Esophagus muscularis mucosa (tissue), 4 donors: Measurements from ENCODE around the gene BOC. TPM values are rescaled to one million over a fixed set of nuclear protein-coding genes. Genes with fewer than 3 reads are reported as not detected.

Experiments used
- DNase-seq: peaks from one replicate; pipeline ENCODE4 v3.0.0-alpha.2; 2017; ENCODE audit errors: extremely low spot score
- H3K27ac ChIP-seq, 4 donors: fragments of 200-600 bp; sonication (generic); replicated peaks in 1 of 4; 1 replicate in 3 of 4; 2 replicates in 1 of 4; pipeline ENCODE4 v1.5.1; 2016 to 2019; ENCODE audit warnings: mild to moderate bottlenecking in 1 of 4
- H3K27me3 ChIP-seq, 4 donors: fragments of 200-600 bp; sonication (generic); one replicate each; pipeline versions ENCODE4 v1.5.1 to v1.6.0; 2016 to 2019
- H3K36me3 ChIP-seq, 4 donors: fragments of 200-600 bp; sonication (generic); one replicate each; pipeline ENCODE4 v1.5.1; 2016 to 2019
- H3K4me1 ChIP-seq, 4 donors: fragments of 200-600 bp; sonication (generic); one replicate each; pipeline ENCODE4 v1.5.1; 2016 to 2019
- H3K4me3 ChIP-seq, 4 donors: fragments of 200-600 bp; sonication (generic); 1 replicate in 2 of 4; 2 replicates in 2 of 4; pipeline ENCODE4 v1.5.1; 2016 to 2019; ENCODE audit warnings: mild to moderate bottlenecking in 4 of 4, moderate library complexity in 1 of 4
- H3K9me3 ChIP-seq, 4 donors: fragments of 200-600 bp; sonication (generic); 1 replicate in 3 of 4; 2 replicates in 1 of 4; pipeline ENCODE4 v1.5.1; 2016 to 2019
- CTCF ChIP-seq, 3 experiments: fragments of 200-600 bp in 2 of 3; fragments of 450-650 bp in 1 of 3; sonication (generic) in 2 of 3; IDR thresholded peaks; one replicate each; pipeline ENCODE4 v1.5.1; 2017 to 2019; ENCODE audit warnings: antibody characterized with exemption in 3 of 3, mild to moderate bottlenecking in 2 of 3, moderate library complexity in 1 of 3
- EP300 ChIP-seq: sonication (generic); formaldehyde crosslinking; IDR thresholded peaks from one replicate; pipeline ENCODE4 v1.6.1; 2017; ENCODE audit warnings: antibody characterized with exemption
- POLR2A ChIP-seq: fragments of 450-650 bp; IDR thresholded peaks from one replicate; pipeline ENCODE4 v1.6.1; 2017; ENCODE audit warnings: antibody characterized with exemption, moderate library complexity, mild to moderate bottlenecking, low read depth
- POLR2AphosphoS5 ChIP-seq, 2 donors: sonication (generic); formaldehyde crosslinking; IDR thresholded peaks; one replicate each; pipeline ENCODE4 v1.6.1; 2017; ENCODE audit warnings: antibody characterized with exemption in 2 of 2
- WGBS: methylation state at CpG from one replicate; pipeline ENCODE4 v1.1.5; 2018; 5-methylcytosine and 5-hydroxymethylcytosine counted together
- intact Hi-C: fragments of 100-400 bp; cut with DNase I; formaldehyde crosslinking; loops from one replicate; pipeline ENCODE4 v1.15.1; 2023
- total RNA-seq, 4 donors: library from RNA; depleted of rRNA; stranded (reverse); fragments of >200 nt; gene quantifications; one replicate each; pipeline versions ENCODE4 v1.1.0 to v1.2.1, GENCODE V29; 2016

BOC gene
- total RNA-seq, 4 donors from 2014 or later = 87.2 to 119 (median 90.8) TPM

DNA sequence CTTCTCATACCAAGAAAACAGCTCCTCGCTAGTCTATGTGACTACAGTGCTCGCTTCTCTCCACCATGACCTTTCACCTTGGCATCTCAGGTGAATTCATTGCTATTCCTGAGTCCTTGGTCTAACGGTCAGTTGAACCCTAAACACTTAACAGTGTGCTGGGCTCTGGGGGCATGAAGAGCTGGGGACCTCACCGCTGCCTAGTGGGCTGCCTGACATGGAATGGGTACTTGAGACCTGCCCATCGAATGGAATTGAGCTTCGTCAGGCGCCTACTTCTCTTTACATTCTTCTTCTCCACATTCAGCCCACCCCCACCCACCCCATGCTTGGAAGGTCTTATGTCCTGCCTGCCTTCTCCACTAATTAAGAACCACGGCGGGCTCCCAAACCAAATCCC is 22.1 kb downstream of the BOC start:
- Histone ChIP-seq H3K9me3 (no peaks in the 10 kb centered on the region), H3K4me3 (no peak overlapping the region), H3K4me1 (peaks cover 14 to 79% (median 71%) of the 10 kb centered on the region in 4 donors), H3K36me3 (peaks cover 0 to 5% (median 0%) of the 10 kb centered on the region in 4 donors), H3K27me3 (no peaks in the 10 kb centered on the region), H3K27ac (peak overlapping the region; percentile 50 to 64 (median 60))
- no peak for DNase-seq
- 87% methylated on average over 9 of the region's 9 CpGs for WGBS
- TF ChIP-seq EP300 (no peak), CTCF (IDR thresholded peaks at IDR 0.05) (no peak), POLR2AphosphoS5 (IDR thresholded peaks at IDR 0.05) (no peak), POLR2A (no peak)
- intact Hi-C loops = no loop called here

DNA sequence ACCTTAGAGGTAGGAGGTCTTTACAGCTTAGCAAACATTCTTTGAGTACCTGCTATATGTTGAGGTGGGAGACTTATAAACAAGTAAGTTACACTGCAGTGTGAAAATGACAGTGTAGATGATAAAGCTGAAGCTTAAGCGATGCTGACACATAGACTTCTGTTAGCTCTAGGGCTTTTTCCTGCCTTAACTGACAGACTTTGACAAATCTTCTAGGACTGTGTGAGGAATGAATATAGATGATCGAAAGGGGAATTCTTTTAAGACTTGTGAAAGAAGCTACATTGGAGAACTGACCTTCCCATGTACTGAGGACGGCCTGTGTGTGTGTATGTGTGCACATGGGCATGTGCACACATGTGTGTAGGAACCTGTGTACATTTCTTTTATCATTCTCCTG is 22.7 kb downstream of the BOC start:
- no peak for TF ChIP-seq EP300
- no peaks in the 10 kb centered on the region for H3K27me3 ChIP-seq
- intact Hi-C loops = no loop called here
- DNase-seq = no peak
- H3K4me1 ChIP-seq = peaks cover 14 to 79% (median 69%) of the 10 kb centered on the region in 4 donors
- no peak overlapping the region for H3K4me3 ChIP-seq
- peak overlapping the region; percentile 50 to 64 (median 60) for H3K27ac ChIP-seq
- H3K36me3 ChIP-seq = peaks cover 0 to 5% (median 0%) of the 10 kb centered on the region in 4 donors
- WGBS = 70% methylated on average over 3 of the region's 3 CpGs
- no peaks in the 10 kb centered on the region for H3K9me3 ChIP-seq

- Histone ChIP-seq H3K27me3 (no peaks in the 10 kb centered on the region), H3K27ac (peak overlapping the region; percentile 50 to 64 (median 60)), H3K36me3 (peaks cover 0 to 5% (median 0%) of the 10 kb centered on the region in 4 donors), H3K4me3 (peak overlapping the region in 1 of 4 donors; percentile 8), H3K4me1 (peaks cover 14 to 80% (median 70%) of the 10 kb centered on the region in 4 donors), H3K9me3 (no peaks in the 10 kb centered on the region)
- WGBS = 49% methylated on average over 6 of the region's 6 CpGs
- intact Hi-C loops = no loop called here
- no peak for DNase-seq
- TF ChIP-seq EP300 (no peak), POLR2AphosphoS5 (IDR thresholded peaks at IDR 0.05) (peak in 1 of 2 donors; percentile 22)
These were observed 23.4 kb downstream of the BOC start for GRCh38 chr3:113234688-113235260.

GRCh38 chr3:113238503-113238902 is 27.1 kb downstream of the BOC start:
- TF ChIP-seq POLR2AphosphoS5 (IDR thresholded peaks at IDR 0.05) = no peak
- Histone ChIP-seq H3K4me1 (peaks cover 7 to 83% (median 73%) of the 10 kb centered on the region in 4 donors), H3K27ac (peak overlapping the region in 2 of 4 donors; percentile 0 to 21), H3K4me3 (no peak overlapping the region), H3K36me3 (peaks cover 0 to 5% (median 0%) of the 10 kb centered on the region in 4 donors), H3K27me3 (no peaks in the 10 kb centered on the region), H3K9me3 (no peaks in the 10 kb centered on the region)
- intact Hi-C loops = no loop called here
- WGBS = 84% methylated on average over 2 of the region's 2 CpGs
- DNase-seq = no peak

- no peaks in the 10 kb centered on the region for H3K27me3 ChIP-seq
- intact Hi-C loops = no loop called here
- no peaks in the 10 kb centered on the region for H3K9me3 ChIP-seq
- DNase-seq = no peak
- peaks cover 0 to 5% (median 0%) of the 10 kb centered on the region in 4 donors for H3K36me3 ChIP-seq
- H3K4me1 ChIP-seq = peaks cover 0 to 84% (median 73%) of the 10 kb centered on the region in 4 donors
- no peak for TF ChIP-seq POLR2AphosphoS5 (IDR thresholded peaks at IDR 0.05)
- TF ChIP-seq CTCF (IDR thresholded peaks at IDR 0.05) = no peak
- no peak for TF ChIP-seq EP300
- TF ChIP-seq POLR2A = no peak
- WGBS = 92% methylated on average over 3 of the region's 3 CpGs
- peak overlapping the region; percentile 69 to 87 (median 80) for H3K27ac ChIP-seq
- no peak overlapping the region for H3K4me3 ChIP-seq
These were observed 29.5 kb downstream of the BOC start for GRCh38 chr3:113240841-113241240.

GRCh38 chr3:113241292-113242095 is 30.1 kb downstream of the BOC start:
- no peak for TF ChIP-seq POLR2A
- no peak for TF ChIP-seq EP300
- TF ChIP-seq POLR2AphosphoS5 (IDR thresholded peaks at IDR 0.05) = no peak
- no peak for TF ChIP-seq CTCF (IDR thresholded peaks at IDR 0.05)
- H3K4me3 ChIP-seq = no peak overlapping the region
- peaks cover 3 to 90% (median 79%) of the 10 kb centered on the region in 4 donors for H3K4me1 ChIP-seq
- no peaks in the 10 kb centered on the region for H3K27me3 ChIP-seq
- intact Hi-C loops = no loop called here
- peak overlapping the region; percentile 69 to 87 (median 80) for H3K27ac ChIP-seq
- WGBS = 38% methylated on average over 7 of the region's 7 CpGs
- DNase-seq = no peak
- no peaks in the 10 kb centered on the region for H3K9me3 ChIP-seq
- H3K36me3 ChIP-seq = peaks cover 0 to 5% (median 0%) of the 10 kb centered on the region in 4 donors
